ENCODE results near the gene CHRNA7.

The CHRNA7 gene

DNA sequence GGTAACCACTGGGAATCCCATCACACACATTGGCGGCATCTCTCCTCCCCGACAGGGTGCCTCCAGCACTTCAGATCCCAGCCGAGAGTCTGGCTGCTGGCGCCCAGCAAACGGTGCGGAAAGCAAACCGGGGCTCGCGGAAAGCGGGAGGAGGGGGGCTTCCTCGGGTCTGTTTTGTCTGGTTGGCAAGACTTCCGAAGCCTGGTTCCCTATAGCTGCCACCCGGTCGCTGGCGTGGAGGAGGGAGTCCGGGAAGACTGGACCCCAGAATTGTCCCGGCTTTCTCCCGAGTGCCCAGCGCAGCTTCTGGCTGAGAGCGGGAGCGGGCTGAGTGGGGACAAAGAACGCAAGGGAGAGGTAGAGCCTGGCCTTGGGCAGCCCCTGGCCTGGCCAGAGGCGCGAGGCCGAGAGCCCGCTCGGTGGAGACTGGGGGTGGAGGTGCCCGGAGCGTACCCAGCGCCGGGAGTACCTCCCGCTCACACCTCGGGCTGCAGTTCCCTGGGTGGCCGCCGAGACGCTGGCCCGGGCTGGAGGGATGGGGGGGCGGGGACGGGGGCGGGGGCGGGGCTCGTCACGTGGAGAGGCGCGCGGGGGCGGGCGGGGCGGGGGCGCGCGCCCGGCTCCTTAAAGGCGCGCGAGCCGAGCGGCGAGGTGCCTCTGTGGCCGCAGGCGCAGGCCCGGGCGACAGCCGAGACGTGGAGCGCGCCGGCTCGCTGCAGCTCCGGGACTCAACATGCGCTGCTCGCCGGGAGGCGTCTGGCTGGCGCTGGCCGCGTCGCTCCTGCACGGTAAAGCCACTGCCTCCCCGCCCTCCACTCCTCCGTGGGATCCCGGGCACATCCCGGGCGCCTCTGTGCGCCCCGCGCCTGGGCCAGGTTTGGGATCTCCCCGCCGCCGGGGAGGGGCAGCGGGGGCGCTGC lies at the start of gene CHRNA7:
TSS of gene CHRNA7 (plus strand) at position 654 of the 920 bp plus-strand sequence. CDS start at position 734, 80 bp downstream.
- no peak for DNase-seq (ENCODE audit: low read depth)

DNA sequence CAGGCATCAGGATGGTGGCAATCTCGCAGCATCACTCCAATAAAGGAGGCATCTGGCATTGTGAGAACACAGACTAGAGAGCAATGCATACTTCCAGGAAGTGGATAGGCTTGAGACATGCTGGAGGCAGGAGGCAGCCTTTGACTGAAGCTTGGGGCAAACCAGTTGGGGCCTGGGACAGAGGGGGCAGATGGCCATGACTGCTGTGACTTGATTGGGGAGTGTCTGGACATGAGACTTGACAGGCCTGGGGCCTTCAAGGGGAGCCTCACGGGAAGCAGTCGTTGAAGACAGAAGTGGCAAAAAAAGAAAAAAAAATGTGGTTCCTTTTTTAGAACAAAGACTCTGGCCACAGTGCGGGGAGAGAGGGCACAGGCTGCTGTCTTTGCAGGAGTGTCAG lies 44.7 kb upstream of the CHRNA7 start:
- no peak for DNase-seq (ENCODE audit: low read depth)

DNA sequence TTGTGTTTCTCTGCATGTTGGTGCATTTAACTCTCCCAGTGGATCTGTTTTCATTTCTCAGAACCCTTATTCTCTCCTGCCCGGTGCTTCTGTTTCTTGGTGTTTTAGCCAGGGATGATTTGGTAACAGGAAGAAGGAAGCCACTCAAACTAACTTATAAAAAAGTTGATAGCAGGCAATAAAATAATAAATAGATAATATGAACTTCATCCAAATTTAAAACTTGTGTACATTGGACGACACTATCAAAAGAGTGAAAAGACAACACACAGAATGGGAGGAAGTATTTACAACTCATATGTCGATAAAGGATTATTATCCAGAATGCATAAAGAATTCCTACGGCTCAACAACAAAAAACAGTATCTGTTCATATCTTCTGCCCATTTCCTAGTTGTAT lies 37.3 kb upstream of the CHRNA7 start:
- DNase-seq (ENCODE audit: low read depth): no peak

DNA sequence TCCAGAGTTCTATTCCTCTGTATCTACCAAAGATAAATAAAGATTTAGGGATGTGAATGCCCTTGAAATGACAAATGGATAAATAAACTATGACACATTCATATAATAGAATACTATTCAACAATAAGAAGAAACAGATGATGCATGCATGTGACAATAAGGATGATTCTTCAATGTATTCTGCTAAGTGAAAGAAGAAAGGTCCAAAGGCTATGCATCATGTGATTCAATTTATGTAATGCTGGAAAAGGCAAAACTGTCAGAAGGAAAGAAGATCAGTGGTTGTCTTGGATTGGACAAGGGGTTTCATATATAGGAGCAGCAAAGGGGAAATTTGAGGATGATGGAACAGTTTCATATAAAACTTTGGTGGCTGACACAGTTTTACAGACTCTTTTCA lies 32.6 kb upstream of the CHRNA7 start:
- no peak for DNase-seq (ENCODE audit: low read depth)

DNA sequence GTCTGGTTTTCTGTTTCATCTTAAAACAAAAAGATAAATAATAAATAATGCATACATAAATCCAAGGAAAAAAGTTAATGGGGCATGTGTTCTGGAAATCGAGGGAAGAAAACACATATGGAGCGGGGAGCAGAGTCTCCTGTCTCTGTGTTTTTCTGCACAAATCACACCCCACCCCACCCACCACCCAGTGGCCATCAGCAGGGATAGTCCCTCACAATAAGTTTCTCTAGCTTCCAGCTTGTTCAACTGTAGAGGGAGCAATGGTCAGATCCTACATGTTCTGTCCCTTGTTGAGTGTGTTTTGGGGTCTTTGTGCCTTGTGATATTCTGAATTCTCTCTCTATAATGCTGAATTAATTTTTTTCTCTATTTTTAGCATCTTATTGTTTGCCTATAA lies 26.8 kb upstream of the CHRNA7 start:
- DNase-seq (ENCODE audit: low read depth): no peak

DNA sequence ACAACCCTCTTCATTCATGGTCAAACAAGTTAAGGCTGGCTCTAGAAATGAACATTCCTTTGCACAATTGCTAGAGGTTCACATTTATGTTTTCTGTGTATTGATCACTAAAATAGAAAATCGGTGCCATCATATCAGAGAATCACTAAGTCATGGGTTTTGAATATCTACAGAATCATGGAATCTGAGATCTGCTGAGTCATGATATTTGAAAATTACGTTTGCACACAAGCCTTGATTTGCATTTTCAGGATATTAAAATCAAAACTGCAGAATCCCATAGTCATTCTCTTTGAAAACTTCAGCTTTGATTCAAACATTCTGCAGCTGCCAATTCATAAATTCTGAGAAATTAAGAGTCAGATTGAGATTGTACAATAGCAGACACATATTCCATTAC lies 26.1 kb upstream of the CHRNA7 start:
- DNase-seq (ENCODE audit: low read depth): no peak

DNA sequence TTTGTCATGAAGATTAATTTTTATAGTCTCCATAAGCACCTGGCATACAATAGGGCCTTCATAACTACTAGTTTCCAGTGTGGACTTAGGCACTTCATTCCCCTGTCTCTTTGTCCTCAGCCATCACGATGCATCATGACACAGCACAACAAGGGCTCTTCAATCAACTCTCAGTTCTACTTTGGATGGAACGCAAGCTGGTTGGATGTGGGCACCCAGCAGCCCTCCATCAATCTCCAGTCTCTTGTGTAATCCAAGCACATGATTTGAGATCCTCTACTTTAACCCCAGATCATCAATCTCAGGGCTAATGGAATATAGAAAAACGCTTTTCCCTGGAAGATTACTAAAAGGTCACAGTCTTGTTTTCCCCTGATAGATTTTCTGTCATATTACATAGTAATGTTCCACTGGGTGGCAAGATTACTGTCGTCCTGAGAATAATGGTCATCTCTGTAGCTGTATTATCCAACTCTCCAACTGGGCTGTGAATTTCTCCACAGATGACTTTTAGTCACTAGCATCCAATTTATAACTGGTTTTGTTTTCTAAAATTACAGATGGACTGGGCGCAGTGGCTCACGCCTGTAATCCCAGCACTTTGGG lies 22.9 kb upstream of the CHRNA7 start:
- DNase-seq (ENCODE audit: low read depth): no peak

DNA sequence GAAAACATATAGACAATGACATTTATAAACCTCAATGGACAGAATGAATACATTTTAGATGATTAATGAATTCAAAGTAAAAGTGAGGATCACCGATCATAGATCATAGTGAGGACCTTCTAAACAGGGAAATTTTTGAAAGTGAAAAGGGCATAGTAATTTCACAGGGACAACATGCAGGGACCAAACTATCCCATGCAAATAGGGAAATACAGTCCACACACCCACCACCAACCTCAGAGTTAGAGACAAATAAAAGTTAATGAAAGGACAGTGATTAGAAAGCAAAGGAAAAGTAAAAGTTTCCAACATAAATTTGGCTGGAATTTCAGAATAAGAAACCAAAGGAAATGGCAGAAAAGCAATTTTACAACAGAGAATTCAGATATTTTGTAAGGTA lies 15.4 kb upstream of the CHRNA7 start:
- DNase-seq (ENCODE audit: low read depth): no peak

DNA sequence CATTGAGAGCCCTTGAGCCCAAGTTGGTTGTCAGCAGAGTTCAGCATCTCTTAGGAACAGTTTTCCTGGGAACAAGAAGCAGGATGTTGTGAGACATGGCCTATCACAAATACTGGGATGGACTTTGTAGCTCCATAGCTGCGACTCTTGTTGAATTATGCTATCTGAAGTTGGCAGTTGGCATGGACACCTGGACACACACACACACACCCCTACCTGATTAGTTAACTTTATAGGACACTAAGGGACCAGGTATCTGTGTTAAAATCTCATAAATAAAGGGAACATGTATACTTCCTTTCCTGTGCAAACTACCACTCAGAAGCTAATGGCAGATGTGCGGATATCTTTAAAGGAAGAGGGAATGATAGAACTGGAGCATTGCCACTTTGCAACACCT lies 10.2 kb upstream of the CHRNA7 start:
- no peak for DNase-seq (ENCODE audit: low read depth)

DNA sequence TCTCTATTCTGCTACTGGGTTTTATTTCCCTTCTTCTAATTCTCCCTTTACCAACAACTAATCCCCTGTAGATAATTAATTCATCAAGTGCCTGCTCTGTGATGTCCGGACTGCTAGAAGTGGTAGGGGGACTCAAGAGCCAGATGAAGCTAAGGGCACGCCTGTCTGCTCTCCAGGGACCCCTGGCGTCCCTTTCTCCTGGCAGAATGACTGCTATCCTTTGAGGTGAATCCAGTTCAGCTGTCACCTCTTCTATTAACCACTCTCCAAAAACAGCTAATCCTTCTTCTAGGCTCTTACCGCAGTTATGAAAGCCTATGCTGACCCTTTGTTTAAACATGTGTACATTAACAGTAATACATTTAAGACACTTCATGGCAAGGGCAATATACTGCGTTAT lies 1.4 kb upstream of the CHRNA7 start:
- DNase-seq (ENCODE audit: low read depth): no peak

DNA sequence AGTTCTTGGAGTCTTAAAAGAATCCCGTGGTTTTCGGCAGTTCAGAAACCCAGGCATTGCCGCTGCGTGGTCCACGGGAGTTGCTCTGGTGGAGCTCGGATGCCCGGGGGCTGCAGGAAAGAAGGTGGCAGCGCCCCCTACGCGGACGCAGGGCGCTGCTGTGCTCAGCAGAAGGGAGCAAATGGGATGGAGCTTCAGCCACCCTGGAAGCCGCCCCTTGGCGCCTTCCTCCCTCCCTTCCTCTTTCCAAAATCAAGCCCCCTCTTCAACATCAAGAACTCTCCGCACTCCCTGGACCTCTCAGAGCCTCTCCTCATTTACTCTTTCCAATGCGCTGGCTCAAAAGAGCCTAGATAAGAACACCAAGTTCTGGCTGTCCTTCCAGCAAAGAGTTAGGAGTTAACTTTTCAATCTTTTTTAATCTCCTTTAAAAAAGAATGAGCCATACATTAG lies 880 bp upstream of the CHRNA7 start:
- no peak for DNase-seq (ENCODE audit: low read depth)

DNA sequence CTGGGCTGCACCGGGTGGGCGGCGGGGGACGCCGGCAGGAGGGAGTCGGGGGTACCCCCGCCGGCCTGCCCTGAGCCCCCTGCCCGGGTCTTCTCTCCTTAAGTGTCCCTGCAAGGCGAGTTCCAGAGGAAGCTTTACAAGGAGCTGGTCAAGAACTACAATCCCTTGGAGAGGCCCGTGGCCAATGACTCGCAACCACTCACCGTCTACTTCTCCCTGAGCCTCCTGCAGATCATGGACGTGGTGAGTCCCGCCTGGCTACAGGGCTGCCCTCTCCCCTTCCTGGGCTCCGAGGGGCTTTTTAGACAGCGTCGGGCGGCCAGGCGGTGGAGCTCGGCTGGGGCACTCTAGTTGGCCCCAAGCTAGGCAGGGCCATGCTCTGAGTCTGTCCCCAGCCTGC lies 480 bp downstream of the CHRNA7 start:
- DNase-seq (ENCODE audit: low read depth): no peak

DNA sequence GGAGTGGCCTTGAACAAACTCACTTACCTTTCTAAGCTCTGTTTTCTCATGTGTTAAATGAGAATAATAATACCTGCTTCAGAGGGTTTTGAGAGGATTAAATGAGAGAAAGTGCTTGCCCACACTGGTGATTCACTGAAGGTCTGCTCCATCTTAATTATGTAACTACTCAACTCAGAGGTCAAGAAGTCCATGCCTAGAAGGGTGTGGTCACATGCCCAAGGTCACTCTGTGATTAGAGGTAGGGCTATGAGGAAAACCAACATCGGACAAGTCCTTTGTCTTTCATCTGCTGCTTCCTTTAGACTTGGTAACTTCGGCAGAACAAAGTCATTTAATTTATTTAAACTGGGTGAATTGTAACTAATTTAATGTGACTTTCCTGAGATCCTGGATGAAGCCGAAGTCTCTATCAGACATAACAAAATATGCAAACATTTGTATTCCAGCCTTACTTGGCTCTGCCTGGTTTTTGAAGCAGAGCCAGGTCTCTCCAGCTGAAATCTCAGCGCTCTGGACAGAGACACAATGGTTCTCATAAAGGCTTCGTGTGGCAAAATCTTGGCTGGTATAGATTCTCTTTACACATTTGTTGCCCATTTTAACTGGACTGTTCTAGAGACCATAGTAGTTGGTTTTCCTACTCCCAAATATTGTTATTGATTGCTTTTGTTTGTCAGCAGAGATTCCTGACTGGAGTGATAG lies 3.0 kb downstream of the CHRNA7 start:
- no peak for DNase-seq (ENCODE audit: low read depth)

DNA sequence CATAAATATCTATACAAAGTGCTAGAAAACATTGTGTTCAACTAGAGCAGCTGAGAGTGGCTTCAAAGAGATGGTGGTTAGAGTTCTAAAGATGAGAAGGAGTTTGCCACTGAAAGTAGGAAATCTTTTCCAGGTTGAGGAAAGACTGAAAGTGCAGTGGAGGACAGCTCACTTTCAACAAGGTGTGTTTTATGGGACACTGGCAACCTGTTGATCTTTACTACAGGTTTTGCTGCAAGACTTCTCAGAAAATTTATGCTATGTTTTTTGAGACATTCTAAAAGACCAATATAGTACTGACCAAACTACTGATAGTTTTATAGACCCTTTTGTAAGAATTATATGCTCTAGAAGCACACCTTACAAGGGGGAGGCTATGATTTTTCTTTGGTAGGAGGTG lies 3.8 kb downstream of the CHRNA7 start:
- DNase-seq (ENCODE audit: low read depth): no peak

DNA sequence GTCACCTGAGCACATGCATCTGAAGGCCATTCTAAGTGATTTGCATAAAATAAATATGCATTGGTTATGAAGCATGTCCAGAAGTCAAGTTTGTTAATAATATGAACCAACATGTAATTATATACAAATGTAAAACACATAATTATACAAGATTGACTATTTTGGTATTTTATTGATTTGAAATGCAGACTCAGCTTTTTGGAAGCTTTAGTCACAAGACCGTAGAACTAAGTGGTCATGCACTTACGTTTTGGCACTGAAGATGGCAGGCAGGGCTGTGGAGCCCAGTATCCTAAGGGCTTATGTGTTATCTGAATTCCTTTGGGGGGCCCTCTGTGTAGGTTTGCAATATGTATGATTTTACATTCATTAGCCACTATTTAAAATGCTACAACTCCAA lies 5.0 kb downstream of the CHRNA7 start:
- DNase-seq (ENCODE audit: low read depth): no peak

DNA sequence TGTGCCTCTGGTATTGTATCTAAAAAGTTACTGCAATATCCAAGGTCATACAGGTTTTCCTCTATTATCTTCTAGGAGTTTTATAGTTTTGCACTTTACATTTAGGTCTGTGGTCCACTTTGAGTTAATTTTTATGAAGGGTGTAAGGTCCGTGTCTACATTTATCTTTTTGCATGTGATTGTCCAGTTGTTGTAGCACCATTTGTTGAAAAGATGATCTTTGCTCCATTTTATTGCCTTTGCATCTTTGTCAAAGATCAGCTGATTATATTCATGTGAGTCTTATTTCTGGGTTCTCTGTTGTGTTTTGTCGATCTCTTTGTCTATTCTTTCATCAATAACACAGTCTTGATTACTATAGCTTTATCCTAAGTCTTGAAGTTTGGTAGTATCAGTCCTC lies 6.7 kb downstream of the CHRNA7 start:
- DNase-seq (ENCODE audit: low read depth): no peak

DNA sequence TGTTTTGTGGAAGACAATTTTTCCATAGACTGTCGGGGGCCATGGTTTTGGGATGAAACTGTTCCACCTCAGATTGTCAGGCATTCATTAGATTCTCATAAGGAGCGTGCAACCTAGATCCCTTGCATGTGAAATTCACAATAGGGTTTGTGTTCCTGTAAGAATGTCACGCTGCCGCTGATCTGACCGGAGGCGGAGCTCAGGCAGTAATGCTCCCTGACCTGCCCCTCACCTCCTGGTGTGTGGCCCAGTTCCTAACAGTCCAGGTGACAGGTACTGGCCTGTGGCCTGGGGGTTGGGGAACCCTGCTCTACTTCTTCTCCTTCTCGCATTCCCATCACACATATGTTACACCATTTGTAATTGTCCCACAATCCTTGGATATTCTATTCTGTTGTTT lies 11.0 kb downstream of the CHRNA7 start:
- DNase-seq (ENCODE audit: low read depth): no peak

DNA sequence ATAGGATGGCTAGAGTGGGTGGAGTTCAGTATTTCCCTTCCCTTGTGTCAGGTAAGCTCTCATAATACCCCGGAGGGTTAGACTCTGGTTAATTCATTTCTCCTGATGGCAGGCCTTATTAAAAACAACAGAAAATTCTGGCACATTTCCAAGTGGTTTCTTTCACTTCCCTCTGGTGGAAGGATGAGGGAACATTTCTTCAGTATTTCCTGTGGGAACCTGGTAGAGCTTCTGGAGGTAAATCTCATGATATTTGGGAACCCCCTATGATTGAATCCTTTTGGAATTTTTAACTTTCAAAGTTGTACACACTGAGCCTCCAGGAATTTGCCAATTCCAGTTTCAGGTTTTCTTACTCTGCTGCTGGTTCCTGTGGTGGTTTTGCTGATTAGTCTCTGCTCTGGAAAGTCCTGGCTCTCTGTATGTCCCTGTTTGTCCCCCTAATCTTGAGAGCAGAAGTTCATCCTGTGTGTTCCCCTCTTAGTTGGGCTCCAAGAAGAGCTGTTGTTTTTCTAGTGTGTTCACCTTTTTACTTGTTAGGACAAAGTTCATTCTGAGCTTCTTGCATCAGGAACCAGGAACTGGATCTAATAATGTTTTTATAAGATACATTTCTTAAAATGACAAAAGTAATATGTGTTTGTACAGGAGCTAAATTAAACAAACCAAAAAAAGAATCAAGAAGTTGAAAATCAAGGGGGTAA lies 12.1 kb downstream of the CHRNA7 start:
- DNase-seq (ENCODE audit: low read depth): no peak

DNA sequence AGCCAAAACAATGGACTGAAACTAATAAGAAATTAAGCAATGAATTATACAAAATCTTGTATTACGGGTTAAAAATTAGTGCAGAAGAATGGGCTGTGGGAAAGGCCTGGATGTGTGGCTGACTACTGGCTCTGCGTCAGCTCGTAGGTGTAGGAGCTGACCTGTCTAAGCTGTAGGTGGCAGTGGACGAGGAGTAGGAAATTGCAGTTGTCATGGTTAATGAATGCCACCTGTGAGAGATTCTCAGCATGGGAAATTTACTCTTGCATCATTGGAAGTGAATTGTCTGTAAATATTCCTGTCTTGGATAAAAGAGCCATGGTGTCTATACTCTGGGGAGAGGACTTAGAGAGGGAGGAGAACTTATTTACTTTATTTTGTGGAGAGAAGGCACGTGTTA lies 23.4 kb downstream of the CHRNA7 start:
- no peak for DNase-seq (ENCODE audit: low read depth)

DNA sequence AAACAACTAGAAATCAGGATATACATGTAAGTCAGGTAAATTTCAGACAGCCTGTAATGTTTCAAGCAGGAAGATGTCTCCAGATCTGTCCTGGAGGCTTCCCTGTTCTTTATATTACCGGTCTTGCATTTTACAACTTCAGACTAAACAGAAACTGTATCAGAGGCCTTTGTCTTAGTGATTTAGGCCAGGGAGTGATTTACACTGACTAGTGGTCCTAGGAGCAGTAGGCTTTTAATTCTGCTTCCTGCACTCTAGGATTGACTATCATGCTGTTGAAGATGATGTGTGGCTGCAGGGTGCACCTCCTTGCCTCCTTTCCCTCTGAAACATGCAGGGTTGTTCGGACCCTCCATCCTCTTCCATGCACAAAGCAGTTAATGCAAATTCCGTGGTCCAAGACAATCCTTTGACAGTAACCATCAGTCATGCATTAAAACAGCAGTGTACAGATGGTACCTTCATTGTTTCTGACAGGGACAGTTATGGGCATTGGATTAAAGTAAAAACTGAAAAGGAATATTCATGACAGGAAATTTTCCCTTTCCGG lies 27.6 kb downstream of the CHRNA7 start:
- DNase-seq (ENCODE audit: low read depth): no peak

DNA sequence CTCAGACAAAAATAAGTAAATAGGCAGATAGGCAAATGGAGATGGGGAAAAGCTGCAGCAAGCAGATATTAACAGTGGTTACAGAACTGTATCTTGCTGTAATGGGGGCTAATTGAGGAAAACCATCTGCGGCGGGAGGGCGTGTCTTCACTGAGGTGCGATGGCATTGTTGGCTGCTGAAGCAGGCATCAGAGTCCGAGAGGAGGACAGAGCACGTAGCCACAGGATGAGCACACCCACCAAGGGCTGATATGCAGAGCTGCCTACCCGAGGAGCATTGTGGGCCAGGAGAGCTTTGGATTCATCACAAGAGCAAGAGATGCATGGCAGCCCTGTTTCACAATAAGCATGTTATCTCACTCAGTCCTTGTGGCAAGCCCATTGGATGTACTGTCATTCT lies 30.4 kb downstream of the CHRNA7 start:
- no peak for DNase-seq (ENCODE audit: low read depth)

DNA sequence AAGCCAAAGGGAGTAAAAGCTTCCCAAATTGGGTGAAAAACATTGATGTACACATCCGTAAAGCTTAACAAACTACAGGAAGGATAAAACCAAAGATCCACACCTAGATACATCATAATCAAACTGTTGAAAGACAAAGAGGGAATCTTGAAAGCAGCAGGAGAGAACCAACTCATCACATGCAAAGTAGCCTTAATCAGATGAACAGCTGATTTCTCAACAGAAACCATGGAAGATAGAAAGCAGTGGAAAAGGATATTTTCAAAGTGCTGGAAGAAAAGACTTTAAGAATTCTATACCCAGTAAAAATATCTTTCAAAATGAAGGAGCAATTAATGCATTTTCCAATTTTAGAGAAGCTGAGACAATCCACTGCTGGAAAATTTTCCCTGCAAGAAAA lies 36.8 kb downstream of the CHRNA7 start:
- no peak for DNase-seq (ENCODE audit: low read depth)
